ENCODE results near the gene GNAI2.

GNAI2 gene

GRCh38 chr3:50218448-50218847 lies 17.6 kb upstream of the GNAI2 start:
- DNase-seq (ENCODE audit: low read depth): no peak
- no peak overlapping the region for H3K4me3 ChIP-seq (replicated peaks; ENCODE audit: low read depth, low read length)
- TF ChIP-seq, protein P1, sequence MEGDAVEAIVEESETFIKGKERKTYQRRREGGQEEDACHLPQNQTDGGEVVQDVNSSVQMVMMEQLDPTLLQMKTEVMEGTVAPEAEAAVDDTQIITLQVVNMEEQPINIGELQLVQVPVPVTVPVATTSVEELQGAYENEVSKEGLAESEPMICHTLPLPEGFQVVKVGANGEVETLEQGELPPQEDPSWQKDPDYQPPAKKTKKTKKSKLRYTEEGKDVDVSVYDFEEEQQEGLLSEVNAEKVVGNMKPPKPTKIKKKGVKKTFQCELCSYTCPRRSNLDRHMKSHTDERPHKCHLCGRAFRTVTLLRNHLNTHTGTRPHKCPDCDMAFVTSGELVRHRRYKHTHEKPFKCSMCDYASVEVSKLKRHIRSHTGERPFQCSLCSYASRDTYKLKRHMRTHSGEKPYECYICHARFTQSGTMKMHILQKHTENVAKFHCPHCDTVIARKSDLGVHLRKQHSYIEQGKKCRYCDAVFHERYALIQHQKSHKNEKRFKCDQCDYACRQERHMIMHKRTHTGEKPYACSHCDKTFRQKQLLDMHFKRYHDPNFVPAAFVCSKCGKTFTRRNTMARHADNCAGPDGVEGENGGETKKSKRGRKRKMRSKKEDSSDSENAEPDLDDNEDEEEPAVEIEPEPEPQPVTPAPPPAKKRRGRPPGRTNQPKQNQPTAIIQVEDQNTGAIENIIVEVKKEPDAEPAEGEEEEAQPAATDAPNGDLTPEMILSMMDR (IDR thresholded peaks at IDR 0.05; ENCODE audit: low read length, missing control alignments): no peak

DNA sequence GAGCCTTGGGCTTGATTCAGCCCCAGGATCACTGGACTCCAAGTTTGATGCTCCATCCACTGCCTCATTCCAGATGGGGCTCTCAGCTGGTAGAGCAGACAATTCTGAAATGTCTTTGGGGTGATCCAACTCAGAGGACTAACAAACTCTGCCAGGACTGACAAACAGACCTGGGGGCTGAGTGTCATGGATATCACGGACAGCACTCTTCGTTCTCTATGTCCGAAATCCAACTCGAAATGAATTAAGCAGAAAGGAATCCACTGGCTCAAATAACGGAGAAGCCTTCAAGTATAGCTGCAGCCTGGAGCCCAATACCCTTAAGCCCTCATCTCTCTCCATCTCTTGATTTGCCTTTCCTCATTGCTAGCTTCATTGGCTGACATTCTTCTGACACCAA lies 16.7 kb upstream of the GNAI2 start:
- TF ChIP-seq, protein P1 (IDR thresholded peaks at IDR 0.05; ENCODE audit: low read length, missing control alignments): no peak
- no peak for DNase-seq (ENCODE audit: low read depth)
- H3K4me3 ChIP-seq (replicated peaks; ENCODE audit: low read depth, low read length): no peak overlapping the region

DNA sequence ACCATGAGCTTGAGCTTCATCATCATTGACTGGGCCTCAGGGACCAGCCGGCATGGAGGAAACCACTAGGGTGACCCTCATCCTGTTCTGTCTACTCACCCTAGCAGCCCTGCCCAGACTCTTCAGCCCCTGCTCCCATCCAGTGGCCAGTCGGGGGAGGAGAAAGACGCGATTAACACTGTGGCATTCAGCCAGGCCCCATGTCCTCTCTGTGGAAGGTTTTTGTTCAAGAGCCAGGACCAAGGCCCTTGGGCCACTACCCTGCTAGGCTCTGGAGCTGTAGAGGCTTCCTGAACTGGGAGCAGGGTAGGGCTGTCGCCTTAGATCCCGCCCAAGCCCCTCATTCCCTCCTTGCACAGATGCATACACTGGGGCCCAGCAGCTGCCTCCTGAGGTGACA lies 15.9 kb upstream of the GNAI2 start:
- H3K4me3 ChIP-seq (replicated peaks; ENCODE audit: low read depth, low read length): no peak overlapping the region
- TF ChIP-seq, protein P1 (IDR thresholded peaks at IDR 0.05; ENCODE audit: low read length, missing control alignments): no peak

DNA sequence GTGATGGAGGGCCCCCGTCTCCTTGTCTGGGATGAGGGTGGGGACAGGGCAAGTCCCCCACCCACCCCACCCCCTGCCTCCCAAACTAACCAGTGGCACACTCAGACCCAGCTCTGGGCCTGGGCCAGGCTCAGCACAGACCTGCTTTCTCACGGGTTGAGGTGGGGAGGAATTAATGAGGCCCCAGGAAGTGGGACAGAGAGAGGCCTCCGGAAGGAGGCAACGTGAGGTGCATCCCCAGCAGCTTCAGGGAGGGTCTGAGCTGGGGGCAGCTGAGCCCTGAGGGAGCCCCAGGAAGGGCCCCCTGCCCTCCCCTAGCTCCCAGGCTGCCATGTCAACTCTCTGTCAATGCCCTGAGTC lies 15.0 kb upstream of the GNAI2 start:
- H3K4me3 ChIP-seq (replicated peaks; ENCODE audit: low read depth, low read length): no peak overlapping the region
- no peak for DNase-seq (ENCODE audit: low read depth)
- TF ChIP-seq, protein P1 (IDR thresholded peaks at IDR 0.05; ENCODE audit: low read length, missing control alignments): no peak

More for the DNA sequence above, 15.9 kb upstream of the GNAI2 start:
- no peak for DNase-seq (ENCODE audit: low read depth)

- no peak overlapping the region for H3K4me3 ChIP-seq (replicated peaks; ENCODE audit: low read depth, low read length)
- no peak for DNase-seq (ENCODE audit: low read depth)
- TF ChIP-seq, protein P1 (IDR thresholded peaks at IDR 0.05; ENCODE audit: low read length, missing control alignments): no peak
Measured at GRCh38 chr3:50221411-50222168, 14.4 kb upstream of the GNAI2 start.

DNA sequence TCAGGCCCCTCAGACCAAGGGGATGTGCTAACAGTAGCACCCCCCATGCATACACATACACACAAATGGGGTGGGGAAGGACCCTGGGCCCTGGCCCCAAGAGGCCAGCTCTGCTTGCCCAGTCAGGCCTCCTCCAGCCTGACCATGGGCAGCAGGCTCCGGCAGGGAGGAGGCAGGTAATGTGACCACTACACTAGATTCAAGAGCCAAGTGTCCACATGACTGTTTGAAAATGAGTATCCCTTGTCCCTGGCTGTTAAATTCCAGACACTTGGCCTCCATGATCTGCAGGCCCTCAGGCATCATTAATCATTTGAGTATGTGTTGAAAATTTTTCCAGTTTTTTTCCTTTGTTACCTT lies 13.9 kb upstream of the GNAI2 start:
- no peak overlapping the region for H3K4me3 ChIP-seq (replicated peaks; ENCODE audit: low read depth, low read length)
- TF ChIP-seq, protein P1 (IDR thresholded peaks at IDR 0.05; ENCODE audit: low read length, missing control alignments): no peak

GRCh38 chr3:50224639-50225038 lies 11.4 kb upstream of the GNAI2 start:
- no peak overlapping the region for H3K4me3 ChIP-seq (replicated peaks; ENCODE audit: low read depth, low read length)
- TF ChIP-seq, protein P1 (IDR thresholded peaks at IDR 0.05; ENCODE audit: low read length, missing control alignments): no peak
- no peak for DNase-seq (ENCODE audit: low read depth)

More for the DNA sequence above, 13.9 kb upstream of the GNAI2 start:
- DNase-seq (ENCODE audit: low read depth): no peak

All from fibroblast of pulmonary artery (primary cell).